ENCODE measurements around the gene PRDM16. TPM values are rescaled to one million over a fixed set of nuclear protein-coding genes. Genes with fewer than 3 reads are reported as not detected.

Gene PRDM16
- total RNA-seq, 2 experiments from 2014 or later, result not detected

DNA sequence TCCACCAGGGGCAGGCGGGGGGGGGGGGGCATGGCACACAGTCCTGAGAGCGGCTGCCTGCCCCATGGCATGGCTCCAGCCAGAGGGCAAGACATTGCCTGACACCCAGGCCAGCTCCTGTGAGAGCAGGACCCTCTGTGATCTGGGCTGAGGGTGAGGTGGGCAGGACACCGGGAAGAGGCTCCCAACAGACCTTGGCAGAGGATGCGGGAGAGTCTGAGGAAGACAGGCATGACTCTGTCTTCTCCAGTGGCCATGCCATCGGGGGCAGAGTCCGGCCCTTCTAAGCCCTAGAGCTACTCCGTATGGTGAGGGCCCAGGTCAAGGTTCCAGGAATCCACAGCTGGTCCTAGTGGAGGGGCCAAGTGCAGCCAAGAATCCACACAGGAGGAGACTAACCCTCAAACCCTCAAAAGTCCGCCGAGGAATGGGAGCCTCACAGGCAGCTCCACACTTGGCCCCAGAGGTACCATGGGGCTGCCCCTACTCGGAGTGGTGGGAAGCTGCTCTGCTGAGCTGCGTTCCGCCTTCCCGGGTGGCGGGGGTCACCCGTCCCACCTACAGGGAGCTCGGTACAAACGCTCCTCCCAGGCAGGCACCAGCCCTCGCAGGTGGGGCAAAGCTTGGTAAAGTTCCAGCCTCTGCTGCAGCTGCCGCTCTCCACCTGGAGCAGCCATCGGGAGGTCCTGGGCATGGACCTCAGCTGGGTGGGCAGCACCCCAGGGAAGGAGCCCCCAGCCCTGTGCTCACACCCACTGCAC is 41.2 kb upstream of the PRDM16 start:
- Histone ChIP-seq H3K27ac (ENCODE audit: low read depth, low read length, poor library complexity, severe bottlenecking) (no peak overlapping the region), H3K36me3 (ENCODE audit: insufficient read depth, low read length) (no peaks in the 10 kb centered on the region), H4K20me1 (ENCODE audit: insufficient read depth, low read length) (no peaks in the 10 kb centered on the region), H3K4me1 (ENCODE audit: insufficient read depth, low read length, poor library complexity, severe bottlenecking) (no peaks in the 10 kb centered on the region), H3K9me3 (ENCODE audit: low read length) (no peaks in the 10 kb centered on the region), H3K9me2 (ENCODE audit: insufficient read depth, low read length) (no peaks in the 10 kb centered on the region), H3K4me3 (ENCODE audit: low read depth, low read length, poor library complexity, severe bottlenecking) (no peak overlapping the region), H3K4me2 (ENCODE audit: low read length) (no peak overlapping the region), H3K79me2 (ENCODE audit: insufficient read depth, low read depth, low read length) (no peaks in the 10 kb centered on the region), H2AFZ (ENCODE audit: low read length) (no peak overlapping the region)
- ChIA-PET POLR2A (no interaction called here), CTCF (ENCODE audit: unreplicated experiment) (no interaction called here)
- no TSS peak for BruUV-seq (replicated peaks)
- no peak for DNase-seq (ENCODE audit: low spot score)
- intact Hi-C loops (cut with micrococcal nuclease; ENCODE audit: unreplicated experiment), result no loop called here
- TF ChIP-seq, protein P1, sequence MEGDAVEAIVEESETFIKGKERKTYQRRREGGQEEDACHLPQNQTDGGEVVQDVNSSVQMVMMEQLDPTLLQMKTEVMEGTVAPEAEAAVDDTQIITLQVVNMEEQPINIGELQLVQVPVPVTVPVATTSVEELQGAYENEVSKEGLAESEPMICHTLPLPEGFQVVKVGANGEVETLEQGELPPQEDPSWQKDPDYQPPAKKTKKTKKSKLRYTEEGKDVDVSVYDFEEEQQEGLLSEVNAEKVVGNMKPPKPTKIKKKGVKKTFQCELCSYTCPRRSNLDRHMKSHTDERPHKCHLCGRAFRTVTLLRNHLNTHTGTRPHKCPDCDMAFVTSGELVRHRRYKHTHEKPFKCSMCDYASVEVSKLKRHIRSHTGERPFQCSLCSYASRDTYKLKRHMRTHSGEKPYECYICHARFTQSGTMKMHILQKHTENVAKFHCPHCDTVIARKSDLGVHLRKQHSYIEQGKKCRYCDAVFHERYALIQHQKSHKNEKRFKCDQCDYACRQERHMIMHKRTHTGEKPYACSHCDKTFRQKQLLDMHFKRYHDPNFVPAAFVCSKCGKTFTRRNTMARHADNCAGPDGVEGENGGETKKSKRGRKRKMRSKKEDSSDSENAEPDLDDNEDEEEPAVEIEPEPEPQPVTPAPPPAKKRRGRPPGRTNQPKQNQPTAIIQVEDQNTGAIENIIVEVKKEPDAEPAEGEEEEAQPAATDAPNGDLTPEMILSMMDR (conservative IDR thresholded peaks at IDR 0.05; ENCODE audit: low read length), result no peak
- TF ChIP-seq EZH2phosphoT487 (IDR thresholded peaks at IDR 0.05; ENCODE audit: borderline replicate concordance, low read depth, low read length), result no peak

DNA sequence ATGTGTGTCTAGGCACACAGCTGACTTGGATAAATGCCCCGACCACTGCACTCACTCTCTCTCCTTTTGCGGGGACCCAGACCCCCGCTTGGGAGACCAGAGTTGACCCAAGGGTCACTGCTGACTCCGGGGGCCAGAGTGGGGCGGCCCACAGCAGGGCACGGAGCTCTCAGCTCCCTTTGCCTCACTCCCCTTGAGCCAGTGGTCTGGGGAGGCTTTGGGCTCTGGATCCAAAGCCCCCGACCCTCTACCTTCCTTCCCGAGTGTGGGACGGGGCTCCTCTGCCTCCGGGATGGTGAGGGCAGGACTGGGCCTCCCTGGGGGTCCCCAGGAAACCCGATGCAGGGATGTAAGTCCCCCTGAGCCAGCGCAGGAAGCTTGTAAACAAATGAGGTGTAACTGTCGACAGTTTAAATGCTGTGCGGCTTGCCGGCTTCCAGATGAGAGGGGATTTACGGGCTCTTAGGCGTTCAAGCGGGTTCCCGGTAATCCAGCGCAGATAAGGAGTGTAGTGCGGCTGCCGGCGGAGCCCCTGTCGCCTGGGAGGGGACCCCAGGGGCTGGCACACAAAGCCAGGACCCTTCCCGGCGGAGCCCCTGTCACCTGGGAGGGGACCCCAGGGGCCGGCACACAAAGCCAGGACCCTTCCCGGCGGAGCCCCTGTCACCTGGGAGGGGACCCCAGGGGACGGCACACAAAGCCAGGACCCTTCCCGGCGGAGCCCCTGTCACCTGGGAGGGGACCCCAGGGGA is 40.3 kb upstream of the PRDM16 start:
- no peak for TF ChIP-seq EZH2phosphoT487 (IDR thresholded peaks at IDR 0.05; ENCODE audit: borderline replicate concordance, low read depth, low read length)
- TF ChIP-seq, protein P1 (conservative IDR thresholded peaks at IDR 0.05; ENCODE audit: low read length), result no peak
- H3K4me2 ChIP-seq (ENCODE audit: low read length), result no peak overlapping the region
- H3K36me3 ChIP-seq (ENCODE audit: insufficient read depth, low read length), result no peaks in the 10 kb centered on the region
- H3K4me1 ChIP-seq (ENCODE audit: insufficient read depth, low read length, poor library complexity, severe bottlenecking), result no peaks in the 10 kb centered on the region
- ChIA-PET POLR2A (no interaction called here), CTCF (ENCODE audit: unreplicated experiment) (no interaction called here)
- H3K9me2 ChIP-seq (ENCODE audit: insufficient read depth, low read length), result no peaks in the 10 kb centered on the region
- DNase-seq (ENCODE audit: low spot score), result no peak
- no peaks in the 10 kb centered on the region for H4K20me1 ChIP-seq (ENCODE audit: insufficient read depth, low read length)
- intact Hi-C loops (cut with micrococcal nuclease; ENCODE audit: unreplicated experiment), result no loop called here
- H2AFZ ChIP-seq (ENCODE audit: low read length), result no peak overlapping the region
- BruUV-seq (replicated peaks), result no TSS peak
- no peaks in the 10 kb centered on the region for H3K9me3 ChIP-seq (ENCODE audit: low read length)
- no peaks in the 10 kb centered on the region for H3K79me2 ChIP-seq (ENCODE audit: insufficient read depth, low read depth, low read length)
- no peak overlapping the region for H3K27ac ChIP-seq (ENCODE audit: low read depth, low read length, poor library complexity, severe bottlenecking)
- no peak overlapping the region for H3K4me3 ChIP-seq (ENCODE audit: low read depth, low read length, poor library complexity, severe bottlenecking)

DNA sequence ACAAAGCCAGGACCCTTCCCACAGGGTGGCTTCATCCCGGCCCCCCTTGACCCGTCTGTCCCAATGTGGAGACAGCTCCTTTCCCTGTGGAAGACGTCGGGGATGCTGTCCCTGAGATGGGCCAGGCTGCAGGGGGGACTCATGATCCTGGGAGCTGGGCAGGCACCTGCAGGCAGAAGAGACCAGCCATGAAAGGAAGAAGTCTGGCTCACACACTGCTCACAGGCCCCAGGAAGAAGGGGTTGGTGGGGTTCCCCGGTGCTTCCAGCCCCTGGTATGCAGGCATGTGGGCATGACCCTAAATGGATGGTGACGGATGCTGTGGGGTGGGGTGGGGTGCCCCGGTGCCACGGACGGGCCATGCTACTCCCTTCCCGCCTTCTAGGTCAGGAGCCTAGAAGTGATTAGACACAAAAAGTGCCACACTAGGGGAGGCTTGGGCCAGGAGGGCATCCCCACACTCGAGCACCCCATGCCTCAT is 39.5 kb upstream of the PRDM16 start:
- TF ChIP-seq, protein P1 (conservative IDR thresholded peaks at IDR 0.05; ENCODE audit: low read length), result no peak
- no peak for TF ChIP-seq EZH2phosphoT487 (IDR thresholded peaks at IDR 0.05; ENCODE audit: borderline replicate concordance, low read depth, low read length)

More for the DNA sequence above, 39.5 kb upstream of the PRDM16 start:
- intact Hi-C loops (cut with micrococcal nuclease; ENCODE audit: unreplicated experiment), result no loop called here
- Histone ChIP-seq H3K4me2 (ENCODE audit: low read length) (no peak overlapping the region), H3K4me1 (ENCODE audit: insufficient read depth, low read length, poor library complexity, severe bottlenecking) (no peaks in the 10 kb centered on the region), H3K36me3 (ENCODE audit: insufficient read depth, low read length) (no peaks in the 10 kb centered on the region), H2AFZ (ENCODE audit: low read length) (no peak overlapping the region), H3K9me3 (ENCODE audit: low read length) (no peaks in the 10 kb centered on the region), H3K4me3 (ENCODE audit: low read depth, low read length, poor library complexity, severe bottlenecking) (no peak overlapping the region), H3K79me2 (ENCODE audit: insufficient read depth, low read depth, low read length) (no peaks in the 10 kb centered on the region), H4K20me1 (ENCODE audit: insufficient read depth, low read length) (no peaks in the 10 kb centered on the region; the same call in 1 of the 2 replicates), H3K9me2 (ENCODE audit: insufficient read depth, low read length) (no peaks in the 10 kb centered on the region), H3K27ac (ENCODE audit: low read depth, low read length, poor library complexity, severe bottlenecking) (no peak overlapping the region)
- POLR2A ChIA-PET, result no interaction called here
- CTCF ChIA-PET (ENCODE audit: unreplicated experiment), result no interaction called here
- no peak for DNase-seq (ENCODE audit: low spot score)
- BruUV-seq (replicated peaks), result no TSS peak
